ENCODE data around the gene RBM20.

DNA sequence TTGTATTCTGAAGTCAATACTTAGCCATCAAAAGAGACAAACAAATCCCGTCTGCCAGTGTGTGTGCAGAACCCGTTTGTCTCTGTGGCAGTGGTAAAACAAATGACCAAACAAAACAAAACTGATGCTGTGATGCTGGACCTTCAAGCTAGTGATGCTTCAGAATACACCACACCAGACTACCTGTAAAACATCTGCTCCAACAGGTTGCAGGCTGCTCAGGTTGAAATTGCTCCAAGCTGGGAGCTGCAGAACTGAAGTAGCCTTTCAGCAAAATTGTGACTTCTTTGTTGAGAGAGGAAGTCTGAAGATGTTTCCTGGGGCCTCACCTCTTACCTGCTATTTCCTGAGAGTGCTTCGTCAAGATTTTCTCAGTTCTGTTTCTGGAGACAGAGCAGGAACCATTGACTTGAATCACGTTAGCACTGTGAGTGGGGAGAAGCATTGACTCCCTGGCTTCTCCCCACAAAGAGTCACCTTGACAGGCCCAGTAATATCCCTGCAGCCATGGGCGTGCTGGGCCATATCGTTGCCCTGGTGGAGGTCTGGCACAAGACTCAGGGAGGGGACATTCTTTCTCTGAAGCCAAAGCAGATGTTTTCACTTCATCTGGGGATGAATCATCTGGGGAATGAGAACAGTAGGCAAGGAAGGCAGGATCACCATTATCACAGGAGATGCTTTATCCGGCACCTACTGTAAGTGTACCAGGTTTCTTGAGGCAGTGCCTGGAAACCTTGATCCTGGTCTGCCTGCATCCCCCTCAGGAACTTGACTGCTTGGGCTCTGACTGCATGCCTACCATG is 80.2 kb downstream of the RBM20 start:
- TF ChIP-seq, protein P1, sequence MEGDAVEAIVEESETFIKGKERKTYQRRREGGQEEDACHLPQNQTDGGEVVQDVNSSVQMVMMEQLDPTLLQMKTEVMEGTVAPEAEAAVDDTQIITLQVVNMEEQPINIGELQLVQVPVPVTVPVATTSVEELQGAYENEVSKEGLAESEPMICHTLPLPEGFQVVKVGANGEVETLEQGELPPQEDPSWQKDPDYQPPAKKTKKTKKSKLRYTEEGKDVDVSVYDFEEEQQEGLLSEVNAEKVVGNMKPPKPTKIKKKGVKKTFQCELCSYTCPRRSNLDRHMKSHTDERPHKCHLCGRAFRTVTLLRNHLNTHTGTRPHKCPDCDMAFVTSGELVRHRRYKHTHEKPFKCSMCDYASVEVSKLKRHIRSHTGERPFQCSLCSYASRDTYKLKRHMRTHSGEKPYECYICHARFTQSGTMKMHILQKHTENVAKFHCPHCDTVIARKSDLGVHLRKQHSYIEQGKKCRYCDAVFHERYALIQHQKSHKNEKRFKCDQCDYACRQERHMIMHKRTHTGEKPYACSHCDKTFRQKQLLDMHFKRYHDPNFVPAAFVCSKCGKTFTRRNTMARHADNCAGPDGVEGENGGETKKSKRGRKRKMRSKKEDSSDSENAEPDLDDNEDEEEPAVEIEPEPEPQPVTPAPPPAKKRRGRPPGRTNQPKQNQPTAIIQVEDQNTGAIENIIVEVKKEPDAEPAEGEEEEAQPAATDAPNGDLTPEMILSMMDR (optimal IDR thresholded peaks at IDR 0.05 in 1 of 3, IDR thresholded peaks at IDR 0.05 in 1 of 3, conservative IDR thresholded peaks at IDR 0.05 in 1 of 3; ENCODE audit: extremely low read depth in 1 of 3, insufficient read depth in 2 of 3, low read length in 3 of 3): no peak
- no peak for TF ChIP-seq EZH2 (IDR thresholded peaks at IDR 0.05; ENCODE audit: low read length)

All from keratinocyte (primary cell).